Loucy (cell line): ENCODE measurements around the gene MYCN.

Experiments used
- EZH2phosphoT487 ChIP-seq: fragments of 200-600 bp; IDR thresholded peaks from 2 replicates; pipeline ENCODE4 v1.6.1; 2018; ENCODE audit warnings: antibody characterized with exemption, mild to moderate bottlenecking, moderate library complexity, borderline replicate concordance
- TF ChIP-seq, protein P1 (sequence below): fragments of 200-600 bp; sonication (generic); conservative IDR thresholded peaks from 2 replicates; pipeline ENCODE4 v1.5.1; 2014; ENCODE audit warnings: mild to moderate bottlenecking, antibody characterized with exemption, low read length

DNA sequence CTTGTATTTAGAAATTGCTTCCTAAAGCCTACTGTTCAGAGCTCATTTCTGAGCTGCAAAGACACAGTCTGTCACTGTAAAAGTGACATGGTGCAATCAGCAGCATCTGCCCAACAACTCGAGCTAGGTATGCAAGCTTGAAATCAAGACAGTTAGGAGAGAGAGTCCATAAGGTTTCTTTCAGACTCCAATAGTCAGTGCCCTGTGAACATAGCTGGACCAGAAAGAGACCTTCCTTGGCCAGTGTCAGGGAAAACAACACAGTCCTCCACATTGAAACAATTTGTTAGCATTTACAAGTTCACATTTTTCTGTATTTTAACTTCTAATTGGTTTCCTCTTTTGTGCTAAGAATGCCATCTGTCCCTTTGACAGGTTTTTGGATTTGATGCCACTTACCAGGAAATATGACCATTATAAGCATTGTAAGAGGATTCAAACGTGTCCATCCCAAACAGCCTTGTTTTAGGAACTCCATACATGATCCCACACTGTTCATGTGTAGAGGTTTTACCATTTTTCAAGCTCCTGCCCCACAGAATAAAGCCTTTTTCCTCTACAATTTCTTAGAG, 8.9 kb upstream of the MYCN start:
- TF ChIP-seq, protein P1, sequence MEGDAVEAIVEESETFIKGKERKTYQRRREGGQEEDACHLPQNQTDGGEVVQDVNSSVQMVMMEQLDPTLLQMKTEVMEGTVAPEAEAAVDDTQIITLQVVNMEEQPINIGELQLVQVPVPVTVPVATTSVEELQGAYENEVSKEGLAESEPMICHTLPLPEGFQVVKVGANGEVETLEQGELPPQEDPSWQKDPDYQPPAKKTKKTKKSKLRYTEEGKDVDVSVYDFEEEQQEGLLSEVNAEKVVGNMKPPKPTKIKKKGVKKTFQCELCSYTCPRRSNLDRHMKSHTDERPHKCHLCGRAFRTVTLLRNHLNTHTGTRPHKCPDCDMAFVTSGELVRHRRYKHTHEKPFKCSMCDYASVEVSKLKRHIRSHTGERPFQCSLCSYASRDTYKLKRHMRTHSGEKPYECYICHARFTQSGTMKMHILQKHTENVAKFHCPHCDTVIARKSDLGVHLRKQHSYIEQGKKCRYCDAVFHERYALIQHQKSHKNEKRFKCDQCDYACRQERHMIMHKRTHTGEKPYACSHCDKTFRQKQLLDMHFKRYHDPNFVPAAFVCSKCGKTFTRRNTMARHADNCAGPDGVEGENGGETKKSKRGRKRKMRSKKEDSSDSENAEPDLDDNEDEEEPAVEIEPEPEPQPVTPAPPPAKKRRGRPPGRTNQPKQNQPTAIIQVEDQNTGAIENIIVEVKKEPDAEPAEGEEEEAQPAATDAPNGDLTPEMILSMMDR = no peak
- no peak for TF ChIP-seq EZH2phosphoT487
